Activated T-cell treated with anti-CD3 and anti-CD28 coated beads, Interleukin-2, amount 50 U/mL, for 24 hours (primary cell): ENCODE data around the gene PAPSS1.
"Not testable (repeated sequence)": the region's sequence is repeated elsewhere in the genome, so short reads cannot be mapped to it uniquely, and the experiment has no call there.

Experiments used
- DNase-seq: peaks from one replicate; pipeline ENCODE4 v3.0.0-alpha.2; 2020
- H3K27ac Mint-ChIP-seq: 2 replicates; pipeline ENCODE4 v1.8.0; 2020; ENCODE audit warnings: mild to moderate bottlenecking, mixed read lengths
- H3K27me3 Mint-ChIP-seq: 2 replicates; pipeline ENCODE4 v1.8.0; 2020; ENCODE audit warnings: mixed read lengths
- H3K36me3 Mint-ChIP-seq: 2 replicates; pipeline ENCODE4 v1.8.0; 2020; ENCODE audit warnings: low read depth, mixed read lengths
- H3K4me1 Mint-ChIP-seq: 2 replicates; pipeline ENCODE4 v1.8.0; 2020; ENCODE audit warnings: low read depth, mixed read lengths
- H3K4me3 Mint-ChIP-seq: 2 replicates; pipeline ENCODE4 v1.8.0; 2020; ENCODE audit warnings: mild to moderate bottlenecking, moderate library complexity, mixed read lengths
- H3K9me3 Mint-ChIP-seq: 2 replicates; pipeline ENCODE4 v1.8.0; 2020; ENCODE audit warnings: mixed read lengths

PAPSS1 gene

DNA sequence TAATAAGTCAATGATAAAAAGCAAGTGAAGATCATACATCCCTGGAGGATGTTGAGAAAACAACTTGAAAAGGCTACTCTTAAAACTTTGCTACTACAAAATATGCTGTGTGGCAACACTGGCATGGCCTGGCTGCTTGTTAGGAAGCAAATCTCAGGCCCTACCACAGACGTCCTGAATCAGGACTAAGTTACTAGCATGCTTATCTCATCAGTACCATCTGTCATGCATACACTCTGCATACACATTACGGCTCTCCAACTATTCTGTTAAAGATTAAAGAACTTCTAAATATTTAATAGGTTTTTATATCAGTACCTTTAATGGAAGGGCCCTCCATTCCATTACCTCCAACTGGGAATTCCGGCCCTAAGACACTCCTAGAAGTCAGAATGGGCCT, 8.2 kb downstream of the PAPSS1 start:
- peaks cover 16% of the 10 kb centered on the region for H3K9me3 Mint-ChIP-seq
- DNase-seq, result no peak

DNA sequence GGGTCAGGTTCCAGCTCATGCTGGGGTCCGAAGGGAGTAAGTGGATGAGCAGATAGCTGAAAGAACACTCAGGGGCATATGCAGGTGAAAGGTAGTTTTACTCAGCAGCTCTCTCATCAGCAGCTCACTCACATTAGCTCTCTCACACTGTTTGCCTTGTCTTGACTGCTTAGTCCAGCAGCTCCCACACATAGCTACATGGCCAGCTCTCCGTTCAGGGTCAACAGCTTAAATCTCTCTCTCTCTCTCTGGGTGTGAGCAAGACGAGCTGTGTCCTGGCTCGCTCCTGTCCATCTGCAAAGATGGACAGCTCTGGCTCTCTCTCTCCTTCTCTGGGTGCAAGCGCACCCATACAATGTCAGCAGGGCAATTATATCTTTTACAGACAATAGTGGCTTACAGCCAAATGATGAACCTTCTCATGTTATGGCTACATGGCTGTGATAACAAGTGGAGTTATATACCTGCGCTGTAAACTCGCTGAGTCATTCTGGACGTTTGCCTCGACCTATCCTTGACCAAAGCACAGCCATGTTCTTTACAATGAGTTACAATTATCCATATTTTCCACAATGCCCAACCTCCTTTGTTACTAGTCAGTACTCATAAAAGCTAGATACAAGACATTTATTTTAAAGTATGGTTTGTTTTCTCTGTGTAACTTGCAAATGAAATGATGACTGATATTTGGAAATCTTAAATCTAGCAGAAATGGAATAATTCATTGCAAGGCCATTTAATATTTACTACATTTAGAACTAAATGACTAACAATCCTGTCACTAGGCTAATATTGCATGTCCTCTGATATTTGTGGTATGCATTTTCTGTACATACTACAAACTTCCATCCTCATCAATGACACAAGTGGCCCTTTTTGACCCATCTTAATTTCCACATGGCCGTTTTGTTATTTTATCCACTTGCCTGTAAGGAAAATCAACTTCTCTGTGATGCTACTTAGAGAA, 9.3 kb downstream of the PAPSS1 start:
- H3K27me3 Mint-ChIP-seq, result no peaks in the 10 kb centered on the region
- peaks cover 16% of the 10 kb centered on the region for H3K4me1 Mint-ChIP-seq
- no peak for DNase-seq
- H3K36me3 Mint-ChIP-seq, result peaks cover 32% of the 10 kb centered on the region
- peaks cover 24% of the 10 kb centered on the region for H3K9me3 Mint-ChIP-seq
- no peak overlapping the region for H3K27ac Mint-ChIP-seq
- H3K4me3 Mint-ChIP-seq, result no peak overlapping the region

More for the DNA sequence above, 8.2 kb downstream of the PAPSS1 start:
- peaks cover 16% of the 10 kb centered on the region for H3K4me1 Mint-ChIP-seq
- peaks cover 27% of the 10 kb centered on the region for H3K36me3 Mint-ChIP-seq
- no peak overlapping the region for H3K4me3 Mint-ChIP-seq
- H3K27me3 Mint-ChIP-seq, result no peaks in the 10 kb centered on the region
- no peak overlapping the region for H3K27ac Mint-ChIP-seq

DNA sequence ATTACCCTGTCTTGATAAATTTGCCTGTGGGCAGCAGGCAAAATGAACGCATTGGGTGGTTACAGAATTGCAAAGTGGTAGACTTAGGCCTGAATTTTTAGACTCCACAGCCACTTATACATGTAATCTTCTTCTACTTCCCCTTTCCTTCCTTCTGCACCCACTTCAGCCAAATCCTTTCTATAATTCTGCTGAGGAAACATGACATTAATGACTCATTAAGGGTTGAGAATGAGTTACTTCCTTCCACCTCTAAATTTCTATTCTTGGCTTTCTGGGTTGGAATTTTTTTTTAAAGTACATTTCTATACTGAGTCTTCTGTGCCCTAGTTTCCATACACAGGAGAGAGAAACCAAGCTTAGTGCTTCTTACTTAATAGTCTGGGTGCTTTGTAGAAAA, 10.1 kb downstream of the PAPSS1 start:
- no peaks in the 10 kb centered on the region for H3K27me3 Mint-ChIP-seq
- peaks cover 31% of the 10 kb centered on the region for H3K9me3 Mint-ChIP-seq
- no peak overlapping the region for H3K27ac Mint-ChIP-seq
- H3K4me3 Mint-ChIP-seq, result no peak overlapping the region
- DNase-seq, result no peak
- H3K36me3 Mint-ChIP-seq, result peaks cover 38% of the 10 kb centered on the region
- H3K4me1 Mint-ChIP-seq, result peaks cover 16% of the 10 kb centered on the region

DNA sequence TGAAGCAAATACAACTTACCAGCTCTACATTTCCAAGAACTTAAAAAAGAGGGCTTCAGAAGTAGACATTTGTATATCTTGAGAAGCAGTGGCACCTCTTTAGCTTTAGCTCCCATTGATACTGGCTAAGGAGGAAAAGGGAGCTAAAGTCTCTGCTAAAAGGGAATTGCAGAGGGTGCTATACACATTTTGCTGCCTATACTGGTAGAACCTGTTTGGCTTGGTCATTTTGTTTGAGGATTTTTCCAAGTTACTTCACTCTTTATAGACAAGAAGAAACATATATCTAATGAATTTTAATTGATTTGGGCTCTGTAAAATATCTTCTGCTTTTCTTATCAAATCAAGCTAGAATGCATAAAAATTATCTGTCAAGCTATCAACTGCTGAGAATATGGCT, 11.8 kb downstream of the PAPSS1 start:
- no peak overlapping the region for H3K27ac Mint-ChIP-seq
- H3K4me3 Mint-ChIP-seq, result no peak overlapping the region
- peaks cover 40% of the 10 kb centered on the region for H3K36me3 Mint-ChIP-seq
- H3K9me3 Mint-ChIP-seq, result peaks cover 32% of the 10 kb centered on the region
- peaks cover 16% of the 10 kb centered on the region for H3K4me1 Mint-ChIP-seq
- H3K27me3 Mint-ChIP-seq, result no peaks in the 10 kb centered on the region
- no peak for DNase-seq

DNA sequence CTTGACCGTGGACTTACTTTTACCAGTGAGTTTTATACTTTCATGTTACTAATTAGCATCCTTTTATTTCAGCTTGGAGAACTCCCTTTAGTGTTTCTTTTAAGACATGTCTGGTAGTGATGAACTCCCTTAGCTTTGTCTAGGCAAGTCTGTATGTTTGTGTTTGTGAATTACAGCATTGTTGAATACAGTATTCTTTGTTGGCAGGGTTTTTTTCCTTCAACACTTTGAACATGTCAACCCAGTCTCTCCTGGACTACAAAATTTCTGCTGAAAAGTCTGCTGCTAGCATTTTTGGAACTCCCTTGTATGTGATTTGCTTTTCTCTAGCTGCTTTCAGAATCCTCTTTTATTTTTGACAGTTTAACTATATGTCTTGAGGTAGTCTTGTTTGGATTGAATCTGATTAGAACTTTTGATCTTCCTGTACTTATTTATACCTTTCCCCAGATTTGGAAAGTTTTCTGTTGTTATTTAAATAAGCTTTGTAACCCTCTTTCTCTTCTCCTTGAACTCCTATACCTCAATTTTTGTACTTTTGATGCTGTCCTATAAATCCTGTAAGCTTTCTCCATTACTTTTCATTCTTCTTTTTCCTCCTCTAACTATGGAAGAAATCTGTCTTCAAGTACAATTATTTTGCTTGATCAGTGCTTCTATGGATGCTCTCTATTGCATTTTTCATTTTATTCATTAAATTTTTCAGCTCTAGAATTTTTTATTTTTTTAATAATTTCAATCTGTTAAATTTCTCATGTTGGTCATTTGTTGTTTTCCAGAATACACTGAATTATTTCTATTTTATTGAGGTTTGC, 14.1 kb downstream of the PAPSS1 start:
- Mint-ChIP-seq H3K4me1 (peaks cover 15% of the 10 kb centered on the region), H3K4me3 (no peak overlapping the region), H3K27me3 (no peaks in the 10 kb centered on the region), H3K27ac (no peak overlapping the region), H3K36me3 (peaks cover 48% of the 10 kb centered on the region), H3K9me3 (peaks cover 32% of the 10 kb centered on the region)
- no peak for DNase-seq

DNA sequence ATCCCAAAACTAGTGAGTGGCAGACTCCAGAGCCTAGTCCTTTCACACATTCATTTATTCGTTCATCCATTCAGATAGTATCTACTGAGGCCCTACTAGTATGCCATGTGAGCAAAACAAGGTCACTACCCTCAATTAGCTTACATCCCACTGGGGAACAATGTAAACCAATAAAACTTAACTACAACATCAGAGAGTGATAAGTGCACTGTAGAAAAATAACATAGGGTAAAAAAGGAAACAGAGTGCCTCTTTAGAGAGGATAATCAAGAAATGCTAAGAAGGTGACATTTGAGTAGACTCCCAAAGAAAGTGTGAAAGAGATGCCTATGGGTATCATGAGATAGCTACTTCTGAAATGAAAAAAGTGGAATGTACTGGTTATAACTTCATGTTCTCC, 18.5 kb downstream of the PAPSS1 start:
- no peak for DNase-seq
- Mint-ChIP-seq H3K27me3 (no peaks in the 10 kb centered on the region), H3K36me3 (peaks cover 62% of the 10 kb centered on the region), H3K4me3 (no peak overlapping the region), H3K27ac (no peak overlapping the region), H3K4me1 (no peaks in the 10 kb centered on the region), H3K9me3 (peaks cover 14% of the 10 kb centered on the region)

DNA sequence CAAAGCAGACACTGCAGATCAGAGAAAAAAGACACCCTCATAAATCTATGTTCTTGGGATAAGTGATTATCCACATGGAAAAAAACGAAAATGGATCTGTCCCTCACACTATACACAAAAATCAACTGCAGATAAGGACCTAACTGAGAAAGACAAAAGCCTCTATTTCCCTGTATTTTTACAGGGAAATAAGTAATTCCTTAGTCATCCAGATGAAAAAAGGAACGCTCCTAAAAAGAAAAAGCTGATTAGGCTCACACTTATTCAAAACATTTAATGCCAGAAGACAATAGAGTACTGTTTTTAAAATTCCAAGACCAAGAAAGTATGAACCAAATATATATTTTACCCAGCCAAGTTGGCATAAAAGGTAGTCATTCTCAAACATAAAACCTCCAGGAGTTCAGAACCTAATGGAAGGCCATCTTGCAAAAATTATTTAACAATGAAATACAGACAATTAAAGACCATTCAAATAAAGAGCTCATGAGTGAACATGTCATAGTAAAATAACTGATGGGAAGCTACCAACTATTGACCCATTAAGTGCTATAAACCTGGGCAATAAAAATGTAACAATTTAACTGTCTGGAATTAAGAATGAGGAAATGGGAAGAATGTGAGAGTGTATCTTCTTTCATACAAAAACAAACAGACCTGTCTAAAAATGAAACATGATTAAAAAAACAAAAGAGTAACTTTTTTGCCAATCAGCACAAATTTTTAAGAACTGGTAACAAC, 20.4 kb downstream of the PAPSS1 start:
- no peak for DNase-seq
- H3K9me3 Mint-ChIP-seq, result peaks cover 4% of the 10 kb centered on the region
- no peak overlapping the region for H3K27ac Mint-ChIP-seq
- H3K27me3 Mint-ChIP-seq, result no peaks in the 10 kb centered on the region
- no peaks in the 10 kb centered on the region for H3K4me1 Mint-ChIP-seq
- no peak overlapping the region for H3K4me3 Mint-ChIP-seq
- peaks cover 62% of the 10 kb centered on the region for H3K36me3 Mint-ChIP-seq

DNA sequence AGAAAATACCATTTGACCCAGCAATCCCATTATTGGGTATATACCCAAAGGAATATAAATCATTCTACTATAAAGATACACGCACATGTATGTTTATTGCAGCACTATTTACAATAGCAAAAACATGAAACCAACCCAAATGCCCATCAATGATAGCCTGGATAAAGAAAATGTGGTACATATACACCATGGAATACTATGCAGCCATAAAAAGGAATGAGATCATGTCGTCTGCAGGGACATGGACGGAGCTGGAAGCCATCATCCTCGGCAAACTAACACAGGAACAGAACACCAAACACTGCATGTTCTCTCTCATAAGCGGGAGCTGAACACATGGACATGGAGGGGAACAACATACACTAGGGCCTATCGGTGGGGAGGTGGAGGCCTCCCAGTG, 23.8 kb downstream of the PAPSS1 start:
- H3K36me3 Mint-ChIP-seq, result peaks cover 75% of the 10 kb centered on the region
- DNase-seq, H3K27ac Mint-ChIP-seq, H3K4me3 Mint-ChIP-seq, H3K27me3 Mint-ChIP-seq, H3K9me3 Mint-ChIP-seq: not testable (repeated sequence)
- peaks cover 11% of the 10 kb centered on the region for H3K4me1 Mint-ChIP-seq

DNA sequence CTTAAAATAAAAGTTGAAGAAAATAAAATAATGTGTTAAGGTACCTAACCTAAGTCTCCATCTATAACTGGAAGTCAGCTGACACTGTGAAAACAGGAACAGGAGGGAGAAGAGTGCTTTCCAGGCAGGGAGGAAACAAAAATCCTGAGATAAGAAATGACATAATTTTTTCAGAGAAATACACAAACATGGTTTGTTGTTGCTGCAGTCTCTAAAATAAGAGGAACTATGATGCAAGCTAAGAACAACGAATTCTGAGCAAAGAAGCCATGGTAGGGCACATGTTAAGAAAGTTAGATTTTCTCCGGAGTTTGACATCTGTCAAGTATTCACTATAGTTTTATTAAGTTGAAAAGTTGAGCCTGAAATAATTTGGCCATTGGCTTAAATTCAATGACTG, 26.9 kb downstream of the PAPSS1 start:
- DNase-seq, result no peak
- Mint-ChIP-seq H3K4me3 (no peak overlapping the region), H3K36me3 (peaks cover 44% of the 10 kb centered on the region), H3K27me3 (no peaks in the 10 kb centered on the region), H3K9me3 (peaks cover 4% of the 10 kb centered on the region), H3K27ac (no peak overlapping the region), H3K4me1 (peaks cover 11% of the 10 kb centered on the region)

DNA sequence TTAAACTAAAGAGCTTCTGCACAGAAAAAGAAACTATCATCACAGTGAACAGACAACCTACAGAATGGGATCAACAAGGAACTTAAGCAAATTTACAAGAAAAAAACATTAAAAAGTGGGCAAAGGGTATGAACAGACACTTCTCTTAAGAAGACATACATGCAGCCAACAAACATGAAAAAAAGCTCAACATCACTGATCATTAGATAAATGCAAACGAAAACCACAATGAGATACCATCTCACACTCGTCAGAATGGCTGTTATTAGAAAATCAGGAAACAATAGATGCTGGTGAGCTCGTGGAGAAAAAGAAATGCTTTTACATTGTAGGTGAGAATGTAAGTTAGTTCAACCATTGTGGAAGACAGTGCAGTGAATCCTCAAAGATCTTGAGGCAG, 27.8 kb downstream of the PAPSS1 start:
- Mint-ChIP-seq H3K4me1 (peaks cover 11% of the 10 kb centered on the region), H3K9me3 (peaks cover 4% of the 10 kb centered on the region), H3K27me3 (no peaks in the 10 kb centered on the region), H3K27ac (no peak overlapping the region), H3K36me3 (peaks cover 36% of the 10 kb centered on the region), H3K4me3 (no peak overlapping the region)
- DNase-seq, result no peak

DNA sequence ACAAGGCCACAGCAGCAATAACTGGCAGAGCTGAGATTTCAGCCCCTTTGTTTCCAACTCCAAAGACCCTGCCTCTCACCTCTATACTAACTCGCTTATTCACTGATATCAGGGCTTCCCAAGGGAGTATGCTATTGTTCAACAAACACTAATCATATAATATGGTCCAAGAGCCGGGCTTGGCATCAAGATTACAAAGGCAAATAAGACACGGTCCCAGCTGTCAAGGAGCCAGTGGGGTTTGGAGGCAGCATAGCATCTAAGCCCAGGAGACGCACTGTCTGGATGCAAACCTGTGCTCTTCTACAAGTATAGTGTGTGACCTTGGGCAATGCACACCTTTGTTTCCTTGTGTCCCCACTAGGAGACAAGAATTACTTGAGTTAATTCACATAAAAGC, 28.7 kb downstream of the PAPSS1 start:
- Mint-ChIP-seq H3K9me3 (peaks cover 3% of the 10 kb centered on the region), H3K4me3 (no peak overlapping the region), H3K27ac (no peak overlapping the region), H3K27me3 (no peaks in the 10 kb centered on the region), H3K4me1 (peaks cover 11% of the 10 kb centered on the region), H3K36me3 (peaks cover 39% of the 10 kb centered on the region)
- no peak for DNase-seq

DNA sequence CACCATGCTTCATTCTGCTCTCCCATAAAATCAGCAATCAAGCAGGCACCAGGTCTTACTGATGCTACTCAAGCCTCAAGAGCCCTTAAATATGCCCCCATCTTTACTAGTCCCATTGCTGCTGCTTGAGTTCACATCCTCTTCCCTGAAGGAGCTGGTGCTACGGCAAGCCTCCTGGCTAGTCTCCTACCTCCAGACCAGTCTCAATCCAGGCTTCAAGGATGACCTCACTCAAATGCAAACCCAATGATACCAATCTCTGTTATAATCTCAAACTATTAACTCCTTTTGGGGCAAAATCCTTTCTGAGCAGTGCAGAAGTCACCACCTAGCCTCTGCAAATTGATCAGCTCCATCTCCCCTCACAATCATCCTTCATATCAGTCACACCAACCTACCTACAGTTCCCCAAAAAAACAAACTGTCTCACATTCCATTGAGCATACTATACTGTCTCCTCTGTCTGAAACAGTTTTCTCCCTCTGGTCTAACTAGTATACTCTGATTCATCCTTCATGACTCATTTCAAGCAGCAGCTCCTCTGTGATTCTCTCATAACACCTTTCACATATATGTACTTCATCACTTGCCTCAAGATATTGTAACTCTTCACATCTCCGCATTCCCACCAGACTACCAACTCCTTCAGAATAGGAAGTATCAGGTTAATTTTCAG, 30.0 kb downstream of the PAPSS1 start:
- Mint-ChIP-seq H3K27me3 (no peaks in the 10 kb centered on the region), H3K4me1 (peaks cover 11% of the 10 kb centered on the region)
- no peak for DNase-seq

DNA sequence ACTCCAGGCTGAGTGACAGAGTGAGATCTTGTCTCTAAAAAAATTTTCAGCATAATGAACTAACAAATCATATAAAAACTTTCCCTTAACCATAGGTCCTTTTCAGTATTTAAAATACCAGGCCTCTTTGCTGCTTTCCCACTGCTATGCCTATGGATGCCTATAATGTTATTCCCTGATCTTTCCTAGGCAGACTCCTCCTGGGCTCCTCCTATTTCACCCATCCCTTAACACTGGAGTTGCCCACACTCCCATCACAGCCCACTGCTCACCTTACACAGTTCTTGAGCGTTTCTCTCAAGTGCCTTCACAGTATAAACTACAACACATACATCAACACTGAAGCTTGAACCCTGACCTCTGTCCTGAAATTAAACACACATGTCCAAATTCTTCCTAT, 31.6 kb downstream of the PAPSS1 start:
- H3K27ac Mint-ChIP-seq, result no peak overlapping the region
- H3K27me3 Mint-ChIP-seq, result no peaks in the 10 kb centered on the region
- H3K9me3 Mint-ChIP-seq, result no peaks in the 10 kb centered on the region
- DNase-seq, result no peak
- peaks cover 9% of the 10 kb centered on the region for H3K4me1 Mint-ChIP-seq
- H3K4me3 Mint-ChIP-seq, result no peak overlapping the region
- H3K36me3 Mint-ChIP-seq, result peaks cover 48% of the 10 kb centered on the region

More for the DNA sequence above, 30.0 kb downstream of the PAPSS1 start:
- peaks cover 41% of the 10 kb centered on the region for H3K36me3 Mint-ChIP-seq
- no peak overlapping the region for H3K27ac Mint-ChIP-seq
- no peak overlapping the region for H3K4me3 Mint-ChIP-seq
- no peaks in the 10 kb centered on the region for H3K9me3 Mint-ChIP-seq

DNA sequence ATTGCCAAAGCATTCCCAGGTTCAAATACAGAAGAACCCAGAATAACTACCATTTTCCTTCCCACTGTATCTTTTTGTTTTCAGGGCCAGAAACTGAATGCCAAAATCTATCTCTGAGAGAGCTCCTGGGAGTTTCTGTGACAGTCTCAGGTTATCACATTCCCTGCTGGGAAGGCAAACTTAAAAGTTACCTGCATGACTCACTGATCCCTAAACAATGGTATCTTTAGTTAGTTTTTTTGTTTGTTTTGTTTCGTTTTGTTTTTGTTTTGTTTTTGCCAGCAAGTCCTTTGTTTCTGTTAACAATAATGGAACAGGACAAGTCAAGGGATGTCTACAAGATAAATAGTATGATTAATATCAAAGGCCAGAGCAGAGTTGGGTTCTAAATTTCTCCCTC, 34.3 kb downstream of the PAPSS1 start:
- H3K27ac Mint-ChIP-seq, result no peak overlapping the region
- H3K9me3 Mint-ChIP-seq, result no peaks in the 10 kb centered on the region
- no peaks in the 10 kb centered on the region for H3K27me3 Mint-ChIP-seq
- no peak for DNase-seq
- no peak overlapping the region for H3K4me3 Mint-ChIP-seq
- peaks cover 49% of the 10 kb centered on the region for H3K36me3 Mint-ChIP-seq
- H3K4me1 Mint-ChIP-seq, result no peaks in the 10 kb centered on the region
